HG02798 (cell line): Measurements from ENCODE around the gene BIRC7.

Experiments used
- ATAC-seq: cut with Tn5 transposase; IDR thresholded peaks from one replicate; pipeline ENCODE4 v1.9.1; 2021; ENCODE audit warnings: mild to moderate bottlenecking; ENCODE audit not compliant: unreplicated experiment, poor library complexity

Gene BIRC7

DNA sequence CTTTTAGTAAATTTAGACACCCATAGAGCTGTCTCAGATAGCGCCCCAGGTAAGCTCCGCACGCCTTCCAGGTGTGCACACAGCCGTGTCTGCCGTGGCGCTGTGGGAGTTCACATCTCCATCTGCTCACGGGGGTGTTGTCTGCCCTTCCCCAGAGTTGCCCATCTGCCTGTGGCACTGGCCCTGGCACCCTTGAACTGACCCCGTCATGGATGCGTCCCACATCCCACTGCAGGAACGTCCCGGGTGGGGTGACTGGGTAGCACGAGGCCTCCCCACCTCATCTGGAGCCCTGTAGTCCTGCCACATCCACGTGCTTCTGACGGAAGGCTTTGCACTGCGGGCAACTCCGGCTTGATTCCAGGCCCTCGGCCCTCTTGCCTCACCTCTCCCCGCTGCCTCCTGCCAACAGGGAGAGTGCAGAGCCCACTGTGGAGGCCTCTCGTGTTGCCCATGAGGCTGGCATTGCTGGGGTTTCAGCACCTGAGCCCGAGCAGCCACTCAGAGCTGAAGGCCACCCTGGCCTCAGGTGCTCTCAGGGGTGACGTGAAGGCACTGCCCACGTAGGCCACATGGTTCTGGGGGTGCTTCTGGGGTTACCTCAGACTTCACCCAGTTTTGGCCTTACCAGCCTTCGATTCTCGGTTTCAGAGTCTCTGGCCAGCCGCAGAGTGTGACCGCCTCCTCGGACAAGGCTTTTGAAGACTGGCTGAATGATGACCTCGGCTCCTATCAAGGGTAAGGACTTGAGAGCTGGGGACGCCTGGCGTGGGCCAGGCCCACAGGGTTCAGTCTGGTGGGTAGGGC is 42.0 kb downstream of the BIRC7 start:
- ATAC-seq: no peak

DNA sequence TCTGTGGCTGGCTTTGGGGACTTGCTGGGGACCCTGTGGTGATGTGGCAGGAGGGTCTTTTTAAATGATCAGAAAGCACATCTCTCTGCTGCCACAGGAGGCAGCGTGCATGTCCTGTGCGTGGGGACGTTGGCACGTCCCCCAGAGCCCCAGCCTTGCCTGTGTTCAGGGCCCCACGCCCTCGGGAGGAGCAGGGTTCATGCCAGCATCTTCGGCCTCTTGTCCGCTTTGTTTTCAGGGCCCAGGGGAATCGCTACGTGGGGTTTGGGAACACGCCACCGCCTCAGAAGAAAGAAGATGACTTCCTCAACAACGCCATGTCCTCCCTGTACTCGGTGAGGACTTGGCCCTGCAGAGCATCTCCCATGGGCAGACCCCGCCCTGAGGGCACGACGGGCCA is 43.0 kb downstream of the BIRC7 start:
- no peak for ATAC-seq

DNA sequence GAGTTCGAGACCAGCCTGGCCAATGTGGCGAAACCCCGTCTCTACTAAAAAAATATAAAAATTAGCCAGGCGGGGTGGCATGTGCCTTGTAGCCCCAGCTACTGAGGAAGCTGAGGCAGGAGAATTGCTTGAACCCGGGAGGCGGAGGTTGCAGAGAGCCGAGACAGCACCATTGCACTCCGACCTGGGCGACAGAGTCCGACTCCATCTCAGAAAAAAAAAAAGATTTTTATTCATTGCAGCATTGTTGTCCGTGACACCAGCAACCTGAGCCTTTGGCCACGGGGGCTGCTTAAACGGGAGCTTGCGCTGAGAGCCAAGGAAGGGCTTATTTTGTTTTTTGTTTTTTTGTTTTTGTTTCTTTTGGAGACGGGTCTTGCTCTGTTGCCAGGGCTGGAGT is 44.2 kb downstream of the BIRC7 start:
- ATAC-seq: no peak

DNA sequence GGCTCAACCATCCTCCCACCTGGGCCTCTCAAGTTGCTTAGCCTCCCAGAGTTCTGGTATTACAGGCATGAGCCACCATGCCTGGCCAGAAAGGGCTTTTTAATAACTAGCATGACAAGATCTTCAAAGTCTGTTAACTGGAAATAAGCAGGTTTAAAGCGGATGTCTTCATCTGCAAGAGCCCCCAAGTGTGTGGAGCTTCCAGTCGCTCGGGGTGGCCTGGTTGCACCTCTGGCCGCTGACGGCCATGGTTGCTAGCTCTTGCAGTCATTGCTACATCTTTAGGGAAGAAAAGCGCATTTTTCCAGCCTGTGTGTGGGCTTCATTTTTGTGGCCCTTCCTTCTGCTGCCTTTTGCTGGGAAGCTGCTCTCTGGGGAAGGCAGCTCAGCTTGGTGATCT is 44.7 kb downstream of the BIRC7 start:
- ATAC-seq: no peak

DNA sequence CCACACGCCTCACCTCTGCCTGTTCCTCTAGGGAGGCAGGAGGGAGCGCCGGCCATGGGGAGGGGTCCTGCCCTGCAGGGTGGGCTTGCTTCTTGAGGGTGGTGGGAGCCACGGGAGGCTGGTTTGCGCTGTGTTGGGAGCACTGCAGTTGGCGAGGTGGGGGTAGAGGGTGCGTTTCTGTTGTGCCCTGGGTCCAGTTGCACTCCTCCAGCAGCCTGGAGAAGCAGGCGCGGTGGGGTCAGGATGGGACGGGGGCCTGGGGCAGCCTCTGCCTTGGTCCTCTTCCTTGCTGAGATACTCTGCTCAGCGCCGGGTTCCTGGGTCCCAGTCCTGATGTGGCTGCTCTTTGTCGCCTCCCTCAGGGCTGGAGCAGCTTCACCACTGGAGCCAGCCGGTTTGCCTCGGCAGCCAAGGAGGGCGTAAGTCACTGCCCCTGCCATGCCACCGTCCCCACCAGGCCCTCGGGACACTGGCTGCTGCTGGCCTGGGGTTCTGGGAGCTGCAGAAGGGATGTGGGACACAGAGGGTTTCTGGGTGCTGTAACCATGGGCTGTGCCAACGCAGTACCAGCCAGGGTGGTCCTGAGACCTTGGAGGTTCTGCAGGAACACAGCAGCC is 45.3 kb downstream of the BIRC7 start:
- no peak for ATAC-seq

DNA sequence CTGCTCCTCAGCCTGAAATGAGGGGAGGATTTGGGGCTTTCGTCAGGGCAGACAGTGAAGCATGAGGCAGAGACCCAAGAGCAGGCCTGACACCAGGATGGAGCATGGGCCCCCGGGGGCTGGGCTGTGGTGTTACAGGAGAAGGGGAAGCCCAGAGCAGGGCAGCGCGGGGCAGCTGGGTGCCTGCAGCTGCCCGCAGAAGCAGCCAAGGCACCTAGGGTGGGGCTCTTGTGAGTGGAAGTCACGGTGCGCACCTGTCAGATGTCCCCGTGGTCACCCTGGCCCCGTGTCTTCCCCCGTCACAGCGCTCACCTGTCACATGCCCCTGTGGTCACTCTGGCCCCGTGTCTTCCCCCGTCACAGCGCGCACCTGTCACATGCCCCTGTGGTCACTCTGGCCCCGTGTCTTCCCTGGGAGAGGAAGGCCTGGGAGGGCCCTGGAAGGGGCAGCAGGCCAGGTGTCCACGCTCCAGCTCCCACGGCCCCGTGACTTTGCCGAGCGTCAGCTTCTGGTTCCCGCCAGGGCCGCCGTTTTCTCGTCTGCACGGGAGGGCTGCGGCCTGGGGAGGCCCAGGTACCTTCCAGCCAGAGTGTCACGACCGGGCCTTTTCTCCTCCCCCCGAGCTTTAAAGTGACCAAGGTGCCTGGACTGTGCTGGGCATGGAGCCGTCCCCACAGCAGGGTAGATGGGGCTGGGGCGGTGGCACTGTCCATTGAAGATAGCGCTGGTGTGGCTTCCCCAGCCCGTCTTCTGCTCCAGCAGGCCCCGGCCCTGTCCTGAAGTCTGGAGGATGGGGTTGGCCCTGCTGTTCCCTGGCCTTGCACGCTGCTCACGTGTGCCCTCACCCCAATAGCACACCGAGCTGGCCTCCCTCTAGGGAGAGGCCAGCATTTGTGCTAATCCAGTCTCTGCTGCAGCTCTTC is 46.3 kb downstream of the BIRC7 start:
- no peak for ATAC-seq

DNA sequence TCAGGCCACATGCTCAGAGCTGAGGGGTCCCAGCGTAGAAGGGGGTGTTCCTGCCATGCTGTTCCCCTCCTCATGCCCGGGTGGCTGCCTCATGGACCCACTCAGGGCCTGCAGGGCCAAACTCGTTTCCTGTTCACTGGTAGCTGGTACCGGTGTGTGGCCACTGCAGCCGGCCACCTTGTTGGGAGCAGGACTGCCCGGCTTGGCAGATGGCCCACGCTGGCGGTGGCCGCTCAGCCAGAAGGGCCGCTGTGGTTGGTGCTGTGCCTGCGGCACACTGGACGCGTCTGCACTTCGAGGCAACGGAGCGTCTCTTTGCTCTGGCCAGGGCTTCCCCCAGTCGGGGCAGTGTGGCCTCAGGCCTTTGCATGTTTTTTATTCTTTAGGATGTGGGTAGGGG is 47.2 kb downstream of the BIRC7 start:
- ATAC-seq: no peak

DNA sequence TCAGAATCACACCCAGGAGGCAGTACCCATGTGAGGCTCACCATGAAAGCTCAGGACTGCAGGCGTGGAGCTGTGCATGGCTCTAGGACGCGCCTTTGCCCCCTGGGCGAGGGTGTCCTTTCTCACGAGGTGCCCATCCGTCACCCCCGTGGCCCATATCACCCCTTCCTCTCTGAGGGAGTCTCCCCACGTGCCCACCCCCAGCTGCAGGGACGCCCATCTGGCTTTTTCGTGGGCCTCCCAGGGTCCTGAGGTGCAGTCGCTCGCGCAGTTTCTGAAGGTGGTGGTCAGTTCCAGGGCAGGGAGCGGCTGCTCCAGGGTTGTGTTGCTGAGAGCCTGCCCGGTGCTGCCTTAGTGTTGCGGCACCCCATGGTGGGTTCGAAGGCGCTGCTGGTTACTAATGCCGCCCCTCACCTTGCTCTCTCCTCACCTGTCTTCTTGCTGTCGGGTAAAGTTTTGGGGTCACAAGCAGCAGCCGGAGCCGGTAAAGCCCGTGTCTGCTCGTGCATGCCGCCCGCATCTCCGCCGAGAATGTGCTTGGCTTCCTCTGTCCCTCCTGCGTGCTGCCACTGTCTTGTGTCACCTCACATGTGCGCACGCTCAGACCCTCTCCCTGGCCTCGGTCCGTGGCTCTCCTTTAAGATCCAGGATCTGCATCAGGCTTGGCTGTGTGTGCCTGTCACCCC is 47.8 kb downstream of the BIRC7 start:
- ATAC-seq: no peak

DNA sequence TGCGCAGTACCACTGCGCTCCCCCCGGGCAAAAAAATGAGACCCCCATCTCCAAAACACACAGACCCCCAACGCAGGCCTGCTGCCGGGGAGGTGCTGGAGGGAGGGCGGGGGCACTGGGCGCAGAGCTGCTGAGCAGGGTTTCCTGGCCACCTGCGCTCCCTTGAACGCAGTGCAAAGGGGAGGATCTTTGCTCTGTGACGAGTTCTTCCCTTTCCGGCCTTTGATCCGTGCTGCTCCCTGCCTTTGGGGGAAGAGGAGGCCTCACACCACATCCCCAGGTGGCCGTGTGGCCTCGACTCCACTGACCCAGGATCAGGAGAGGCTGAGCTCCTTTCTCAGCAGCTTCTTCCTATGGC is 48.4 kb downstream of the BIRC7 start:
- ATAC-seq: no peak

DNA sequence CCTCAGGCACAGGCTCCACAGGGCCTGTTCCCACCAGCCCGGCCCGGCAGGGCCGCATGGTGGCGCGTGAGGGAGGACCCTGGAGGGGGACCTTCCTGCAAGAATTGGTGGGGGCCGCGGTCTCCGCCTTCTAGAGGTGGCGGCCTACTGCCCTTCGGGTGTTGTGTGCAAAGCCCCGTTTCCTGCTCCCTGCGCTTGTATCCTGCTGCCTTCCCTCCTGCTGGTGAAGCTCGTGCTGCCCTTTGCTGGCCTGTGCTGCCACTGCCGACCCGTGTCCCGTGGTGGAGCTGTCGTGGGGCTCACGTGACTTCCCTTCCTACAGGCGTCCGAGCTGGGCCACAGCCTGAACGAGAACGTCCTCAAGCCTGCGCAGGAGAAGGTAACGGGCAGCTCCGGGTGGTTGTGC is 48.8 kb downstream of the BIRC7 start:
- ATAC-seq: no peak

DNA sequence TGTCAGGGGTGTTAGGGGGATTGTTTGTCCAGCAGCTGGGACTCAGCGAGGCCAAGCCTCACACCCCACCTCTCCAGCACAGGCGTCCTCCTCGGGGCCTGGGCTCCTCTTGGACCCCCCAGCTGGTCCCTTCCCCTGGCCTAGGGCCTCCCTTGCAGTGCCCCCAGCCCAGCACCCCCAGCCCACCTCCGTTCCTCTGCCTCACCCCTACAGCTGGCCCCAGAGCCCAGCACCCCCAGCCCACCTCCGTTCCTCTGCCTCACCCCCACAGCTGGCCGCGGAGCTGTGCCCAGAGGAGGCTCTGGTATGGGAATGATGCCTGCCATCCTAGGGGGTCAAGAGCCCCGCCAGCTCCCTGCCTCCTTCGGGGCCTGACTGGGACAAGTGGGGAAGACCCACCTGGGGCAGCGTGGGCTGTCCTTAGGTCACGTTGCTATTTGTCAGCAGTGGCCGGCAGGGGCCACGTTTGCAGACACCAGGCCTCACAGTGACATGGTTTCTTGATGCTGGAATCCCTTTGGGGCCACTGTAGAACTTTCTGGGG is 49.3 kb downstream of the BIRC7 start:
- no peak for ATAC-seq

DNA sequence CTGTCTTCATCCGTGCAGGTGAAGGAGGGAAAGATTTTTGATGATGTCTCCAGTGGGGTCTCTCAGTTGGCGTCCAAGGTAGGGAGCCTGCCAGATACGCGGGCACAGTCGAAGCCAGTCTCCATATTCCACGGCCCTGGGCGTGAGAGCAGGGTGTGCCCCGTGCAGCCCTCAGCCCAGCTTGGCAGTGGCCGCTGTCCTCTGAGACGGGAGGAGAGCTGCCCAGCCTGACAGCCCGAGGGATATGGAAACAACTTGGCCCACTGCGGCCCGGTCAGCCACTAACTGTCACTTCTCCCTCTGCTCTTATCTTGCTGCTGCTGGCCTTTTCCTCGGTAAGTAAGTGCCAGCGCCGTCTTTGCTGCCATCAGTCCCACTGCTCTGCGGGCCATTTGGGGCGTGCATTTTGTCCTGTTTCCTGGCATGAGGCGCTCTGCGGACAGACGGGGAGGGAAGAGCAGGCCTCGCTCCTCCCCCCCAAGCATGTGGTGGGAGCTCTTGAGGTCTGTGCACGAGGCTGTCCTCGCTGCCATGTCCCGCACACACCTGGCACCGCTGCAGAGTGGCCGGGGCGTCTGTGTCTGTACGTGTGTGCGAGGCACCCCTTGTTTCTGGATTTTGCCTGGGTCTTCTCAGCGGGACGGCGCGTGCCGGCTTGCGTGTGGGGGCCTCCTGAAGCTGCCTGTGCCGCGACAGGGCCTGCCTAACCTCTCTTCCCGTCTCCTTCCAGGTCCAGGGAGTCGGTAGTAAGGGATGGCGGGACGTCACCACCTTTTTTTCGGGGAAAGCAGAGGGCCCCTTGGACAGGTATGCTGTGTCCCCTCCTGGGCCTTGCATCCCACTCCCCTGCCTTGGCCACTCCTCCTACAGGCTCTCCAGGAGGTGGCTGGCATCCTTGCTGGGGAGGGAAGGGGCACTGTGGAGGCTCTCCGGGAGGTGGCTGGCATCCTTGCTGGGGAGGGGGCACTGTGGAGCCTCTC is 50.2 kb downstream of the BIRC7 start:
- no peak for ATAC-seq

DNA sequence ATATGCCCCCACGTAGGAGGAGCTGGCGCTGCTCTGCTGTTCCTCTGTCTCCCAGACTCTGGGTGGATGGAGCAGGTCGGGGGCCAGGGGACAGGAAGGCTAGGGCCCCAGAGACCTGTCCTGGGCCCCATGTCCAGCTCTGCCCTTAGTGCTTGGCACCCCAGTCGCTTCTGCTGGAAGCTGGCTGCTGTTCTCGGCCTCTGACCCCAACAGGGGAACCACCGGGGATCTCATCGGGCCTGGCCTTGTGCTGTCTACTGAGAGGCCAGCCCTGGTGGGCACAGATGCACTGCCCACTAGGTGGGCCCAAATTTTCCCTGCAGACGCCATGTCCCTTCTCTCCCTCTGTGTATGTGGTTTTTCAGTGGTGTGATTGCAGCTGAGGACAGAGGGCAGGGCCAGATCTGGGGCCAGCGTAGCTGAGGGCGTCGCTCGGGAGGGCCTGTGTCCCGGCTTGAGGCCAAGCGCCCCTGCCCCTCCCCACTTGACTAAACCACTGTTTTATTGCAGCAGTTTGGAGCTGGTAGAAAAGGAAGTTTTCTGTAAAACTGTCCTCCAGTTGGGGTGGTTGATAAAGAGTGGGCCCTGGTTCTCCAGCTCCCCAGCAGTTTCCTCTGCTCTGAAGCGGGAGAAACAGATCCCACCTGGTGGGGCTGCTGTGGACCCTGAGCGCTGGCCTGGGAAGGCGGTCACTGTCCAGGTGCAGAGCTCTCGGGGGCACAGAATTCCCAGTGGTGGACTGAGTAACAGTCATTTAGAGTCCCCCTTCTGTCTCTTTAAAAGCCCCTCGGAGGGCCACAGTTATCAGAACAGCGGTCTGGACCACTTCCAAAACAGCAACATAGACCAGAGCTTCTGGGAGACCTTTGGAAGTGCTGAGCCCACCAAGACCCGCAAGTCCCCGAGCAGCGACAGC is 51.3 kb downstream of the BIRC7 start:
- no peak for ATAC-seq

DNA sequence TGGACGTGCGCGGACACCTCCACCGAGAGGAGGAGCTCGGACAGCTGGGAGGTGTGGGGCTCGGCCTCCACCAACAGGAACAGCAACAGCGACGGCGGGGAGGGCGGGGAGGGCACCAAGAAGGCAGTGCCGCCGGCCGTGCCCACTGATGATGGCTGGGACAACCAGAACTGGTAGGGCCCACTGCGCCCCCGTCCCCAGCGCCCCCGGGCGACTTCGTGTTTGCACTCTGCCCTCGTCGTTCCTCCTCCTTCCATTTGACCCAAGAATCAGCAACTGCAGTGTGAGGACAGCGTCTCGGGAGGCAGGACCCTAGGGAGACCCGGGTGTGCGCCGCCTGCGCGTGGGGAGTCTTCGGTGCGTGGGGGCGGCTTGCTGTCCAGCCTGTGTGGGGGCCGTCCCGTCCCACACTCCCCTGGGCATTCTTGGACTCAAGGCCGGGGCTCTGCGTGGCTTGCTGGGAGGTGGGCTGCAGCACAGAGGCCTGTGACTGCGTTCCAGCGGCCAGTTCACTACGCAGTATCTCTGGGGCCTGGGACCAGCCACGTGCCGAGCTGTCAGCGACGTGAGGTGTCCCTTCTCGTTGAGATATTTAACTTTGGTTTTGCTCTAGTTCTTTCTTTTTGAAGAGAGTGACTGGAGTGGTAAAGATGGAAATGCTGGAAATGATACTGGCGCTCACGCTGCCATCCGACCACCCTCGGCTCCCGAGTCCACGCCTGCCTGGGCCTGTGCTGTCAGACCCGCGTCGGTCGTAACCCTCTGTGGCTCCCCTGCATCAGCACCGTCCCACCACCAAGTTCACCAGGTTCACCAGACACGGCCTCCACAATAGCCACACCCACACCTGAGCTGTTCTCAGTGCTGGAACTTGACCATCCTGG is 52.2 kb downstream of the BIRC7 start:
- no peak for ATAC-seq

DNA sequence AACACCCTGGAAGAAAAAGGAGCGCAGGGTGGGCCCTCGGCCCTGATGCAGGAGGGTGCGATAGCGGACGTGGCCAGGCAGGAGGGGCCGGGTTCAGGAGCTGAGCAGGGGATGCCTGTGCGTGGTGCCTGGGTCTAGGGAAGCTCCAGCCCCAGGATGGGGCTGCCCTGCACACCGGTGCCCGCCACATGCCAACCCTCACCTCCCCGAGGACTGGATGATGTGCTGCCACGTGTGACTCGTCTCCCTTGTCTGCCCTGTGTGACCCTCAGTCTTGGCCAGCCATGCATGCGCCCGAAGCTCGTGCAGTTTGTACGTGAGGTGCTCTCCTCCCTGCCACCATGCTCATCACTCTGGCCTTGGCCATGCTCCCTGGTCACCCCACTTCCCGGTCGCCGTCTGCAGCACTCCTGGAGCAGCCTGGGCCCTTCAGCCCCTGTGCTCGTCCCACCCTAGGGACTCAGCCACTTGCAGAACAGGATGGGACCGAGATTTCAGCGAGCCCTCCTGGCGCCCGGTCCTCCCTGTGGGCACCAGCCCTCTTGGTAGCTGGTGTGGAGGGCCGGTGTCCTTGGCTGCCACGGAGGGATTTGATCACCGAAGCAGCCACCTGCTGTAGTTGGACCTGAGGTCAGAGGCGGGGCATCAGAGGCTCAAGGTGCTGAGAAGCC is 53.0 kb downstream of the BIRC7 start:
- no peak for ATAC-seq

DNA sequence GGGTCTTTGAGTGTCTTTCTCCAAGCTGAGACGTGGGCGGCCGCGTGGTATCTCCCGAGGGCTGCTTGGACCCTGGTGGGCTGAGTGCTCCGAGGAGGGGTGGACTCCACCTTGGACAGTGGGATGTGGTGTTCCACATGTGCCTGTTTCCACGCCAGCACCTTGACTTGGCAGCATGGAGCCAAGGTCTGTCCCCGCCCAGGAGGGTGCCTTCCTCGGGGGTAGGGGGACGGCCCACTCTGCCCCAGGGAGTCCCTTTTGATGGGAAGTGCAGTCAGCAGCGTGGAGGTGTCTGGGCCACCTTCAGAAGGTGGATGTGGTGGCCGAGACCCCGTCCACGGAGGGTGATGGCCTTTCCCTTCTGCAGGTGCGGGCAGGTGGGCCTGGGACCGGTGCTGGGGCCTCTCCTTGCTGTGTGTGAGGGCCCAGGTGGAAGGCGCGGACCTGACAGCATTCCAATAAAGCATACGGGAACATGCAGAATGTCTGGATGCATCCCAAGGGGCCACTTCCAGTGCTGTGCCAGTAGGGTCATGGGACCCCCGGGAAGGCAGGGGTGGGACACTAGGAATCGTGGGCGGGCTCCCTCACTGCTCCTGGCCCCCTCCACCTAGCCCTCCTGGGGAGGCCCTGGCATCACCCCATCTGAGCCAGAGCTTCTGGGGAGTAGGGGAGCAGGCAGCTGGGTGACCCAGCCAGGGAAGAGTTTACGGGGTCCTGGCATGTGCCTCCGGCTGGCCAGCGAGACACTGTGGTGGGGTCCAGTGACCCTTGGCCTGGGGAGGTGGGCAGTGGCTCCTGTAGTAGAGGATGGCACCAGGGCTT is 53.8 kb downstream of the BIRC7 start:
- no peak for ATAC-seq
